Loucy (cell line): ENCODE measurements around the gene PPM1L.

Experiments used
- H2AFZ ChIP-seq: fragments of 200-600 bp; sonication (generic); 2 replicates; pipeline ENCODE4 v1.6.0; 2016; ENCODE audit warnings: antibody characterized with exemption, mild to moderate bottlenecking, low read length, moderate library complexity
- H3F3A ChIP-seq: fragments of 200-600 bp; 2 replicates; pipeline ENCODE4 v1.6.0; 2016; ENCODE audit warnings: antibody characterized with exemption, low read depth, mild to moderate bottlenecking
- H3K27me3 ChIP-seq: fragments of 200-600 bp; sonication (generic); 2 replicates; pipeline ENCODE4 v1.6.1; 2014; ENCODE audit warnings: low read length, mild to moderate bottlenecking; ENCODE audit not compliant: insufficient read depth, poor library complexity, severe bottlenecking
- H3K36me3 ChIP-seq: fragments of 200-600 bp; sonication (generic); 2 replicates; pipeline ENCODE4 v1.6.1; 2016; ENCODE audit warnings: low read length; ENCODE audit not compliant: insufficient read depth
- H3K4me1 ChIP-seq: fragments of 200-600 bp; sonication (generic); 2 replicates; pipeline ENCODE4 v1.5.1; 2014; ENCODE audit warnings: low read length, mild to moderate bottlenecking; ENCODE audit not compliant: insufficient read depth, poor library complexity, severe bottlenecking
- H3K4me2 ChIP-seq: fragments of 200-600 bp; sonication (generic); 2 replicates; pipeline ENCODE4 v1.6.0; 2014; ENCODE audit warnings: antibody characterized with exemption, low read length, low read depth, mild to moderate bottlenecking; ENCODE audit not compliant: poor library complexity, severe bottlenecking
- H3K4me3 ChIP-seq: fragments of 200-600 bp; sonication (generic); 2 replicates; pipeline ENCODE4 v1.5.1; 2014; ENCODE audit warnings: low read length, mild to moderate bottlenecking, mixed read lengths; ENCODE audit not compliant: poor library complexity, severe bottlenecking
- H3K79me2 ChIP-seq: fragments of 200-600 bp; sonication (generic); 2 replicates; pipeline ENCODE4 v1.6.1; 2014; ENCODE audit warnings: low read length; ENCODE audit not compliant: insufficient read depth
- H3K9ac ChIP-seq: fragments of 200-600 bp; sonication (generic); 2 replicates; pipeline ENCODE4 v1.6.0; 2014; ENCODE audit warnings: mild to moderate bottlenecking, low read depth, low read length, moderate library complexity; ENCODE audit not compliant: poor library complexity, severe bottlenecking
- H3K9me2 ChIP-seq: fragments of 200-600 bp; sonication (generic); replicated peaks from 2 replicates; pipeline ENCODE4 v1.6.1; 2016; ENCODE audit warnings: low read depth, low read length, mixed read lengths
- H3K9me3 ChIP-seq: fragments of 200-600 bp; sonication (generic); 2 replicates; pipeline ENCODE4 v1.6.1; 2014; ENCODE audit warnings: mild to moderate bottlenecking, antibody characterized with exemption, low read length, low read depth; ENCODE audit not compliant: insufficient read depth
- H4K20me1 ChIP-seq: fragments of 200-600 bp; sonication (generic); 2 replicates; pipeline ENCODE4 v1.6.0; 2014; ENCODE audit warnings: antibody characterized with exemption, low read length, mild to moderate bottlenecking; ENCODE audit not compliant: insufficient read depth, poor library complexity, severe bottlenecking
- CTCF ChIP-seq: fragments of 200-600 bp; sonication (generic); conservative IDR thresholded peaks from 2 replicates; pipeline ENCODE4 v1.5.1; 2014; ENCODE audit warnings: mild to moderate bottlenecking, antibody characterized with exemption, low read length
- EZH2phosphoT487 ChIP-seq: fragments of 200-600 bp; IDR thresholded peaks from 2 replicates; pipeline ENCODE4 v1.6.1; 2018; ENCODE audit warnings: antibody characterized with exemption, mild to moderate bottlenecking, moderate library complexity, borderline replicate concordance

Gene PPM1L

DNA sequence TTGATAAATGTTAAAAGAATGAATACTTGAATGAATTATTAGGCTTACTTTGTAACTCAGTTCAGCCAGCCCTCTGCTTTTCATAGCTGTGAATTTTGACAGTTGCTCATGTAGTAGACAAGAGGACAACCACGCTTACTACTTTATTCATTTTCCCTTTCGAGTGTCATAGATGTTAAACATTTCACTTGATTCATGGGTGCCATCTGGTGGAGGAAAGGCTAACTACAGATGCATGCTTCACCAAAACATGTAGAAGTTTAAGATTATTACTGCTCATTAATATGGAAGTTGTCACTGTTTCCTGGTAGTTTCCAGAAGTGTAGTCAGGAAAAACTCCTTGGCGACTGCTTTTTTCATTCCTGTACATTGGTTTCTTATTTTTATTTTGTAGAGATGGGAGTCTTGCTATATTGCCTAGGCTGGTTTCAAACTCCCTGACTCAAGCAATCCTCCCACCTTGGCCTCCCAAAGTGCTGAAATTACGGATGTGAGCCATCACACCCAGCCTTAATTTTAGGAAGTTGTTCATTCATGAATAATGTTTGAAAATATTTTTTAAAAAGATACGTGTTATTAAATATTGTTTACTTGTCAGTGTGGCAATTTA is 186.0 kb downstream of the PPM1L start:
- Histone ChIP-seq H3K79me2 (no peaks in the 10 kb centered on the region), H3F3A (no peaks in the 10 kb centered on the region), H3K27me3 (no peaks in the 10 kb centered on the region), H3K4me1 (no peaks in the 10 kb centered on the region), H3K4me2 (no peak overlapping the region), H3K9me3 (no peaks in the 10 kb centered on the region), H4K20me1 (no peaks in the 10 kb centered on the region), H3K9ac (no peak overlapping the region), H3K4me3 (no peak overlapping the region), H3K9me2 (no peaks in the 10 kb centered on the region), H2AFZ (no peak overlapping the region), H3K36me3 (no peaks in the 10 kb centered on the region)
- peak; percentile 89 for TF ChIP-seq CTCF
- no peak for TF ChIP-seq EZH2phosphoT487

- TF ChIP-seq CTCF: no peak
- no peak for TF ChIP-seq EZH2phosphoT487
- H2AFZ ChIP-seq: no peak overlapping the region
Observed at GRCh38 chr3:160943996-160944395, 188.0 kb downstream of the PPM1L start.

DNA sequence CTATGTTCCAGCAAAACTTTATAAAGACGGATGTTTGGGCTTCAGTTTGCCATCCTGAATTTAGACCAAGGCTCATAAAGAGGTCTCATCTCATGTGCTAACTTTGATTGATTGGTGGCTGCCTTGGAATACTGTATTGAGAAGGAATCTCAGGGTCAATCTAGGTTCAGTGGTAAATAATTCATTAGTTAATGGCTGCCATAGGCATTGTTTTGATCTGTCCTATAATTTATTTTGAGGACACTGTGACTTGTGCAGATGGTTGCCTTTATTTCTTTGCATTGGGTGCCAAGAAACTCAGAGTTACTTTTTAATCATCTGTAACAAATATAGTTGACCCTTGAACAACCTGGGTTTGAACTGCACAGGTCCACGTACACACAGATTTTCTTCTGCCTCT is 189.3 kb downstream of the PPM1L start:
- H3K27me3 ChIP-seq: no peaks in the 10 kb centered on the region
- no peak overlapping the region for H2AFZ ChIP-seq
- no peak overlapping the region for H3K4me3 ChIP-seq
- H3K4me2 ChIP-seq: no peak overlapping the region
- TF ChIP-seq CTCF: no peak
- no peak for TF ChIP-seq EZH2phosphoT487
- H3K9me3 ChIP-seq: no peaks in the 10 kb centered on the region
- no peak overlapping the region for H3K9ac ChIP-seq
- peaks cover 16% of the 10 kb centered on the region for H3K4me1 ChIP-seq
- H3K79me2 ChIP-seq: no peaks in the 10 kb centered on the region
- no peaks in the 10 kb centered on the region for H4K20me1 ChIP-seq
- no peaks in the 10 kb centered on the region for H3F3A ChIP-seq
- H3K9me2 ChIP-seq: no peaks in the 10 kb centered on the region
- no peaks in the 10 kb centered on the region for H3K36me3 ChIP-seq

More at GRCh38 chr3:160943996-160944395, 188.0 kb downstream of the PPM1L start:
- Histone ChIP-seq H3K79me2 (no peaks in the 10 kb centered on the region), H3K36me3 (no peaks in the 10 kb centered on the region), H3K4me3 (no peak overlapping the region), H3K9me2 (no peaks in the 10 kb centered on the region), H3K4me1 (peaks cover 3% of the 10 kb centered on the region), H4K20me1 (no peaks in the 10 kb centered on the region), H3K9ac (no peak overlapping the region), H3K4me2 (no peak overlapping the region), H3F3A (no peaks in the 10 kb centered on the region), H3K27me3 (no peaks in the 10 kb centered on the region), H3K9me3 (no peaks in the 10 kb centered on the region)
